K562 (cell line): Measurements from ENCODE around the gene PXMP2. TPM values are rescaled to one million over a fixed set of nuclear protein-coding genes. Genes with fewer than 3 reads are reported as not detected.

Experiments
- ARID1B ChIP-seq: fragments of 450-650 bp; IDR thresholded peaks from 2 replicates; pipeline ENCODE4 v1.6.1; 2016; ENCODE audit warnings: antibody characterized with exemption, mild to moderate bottlenecking, inconsistent platforms
- ERF ChIP-seq: fragments of 450-650 bp; formaldehyde crosslinking; IDR thresholded peaks from 2 replicates; pipeline ENCODE4 v1.4.0; 2020; ENCODE audit warnings: mild to moderate bottlenecking, mixed read lengths
- FOXK2 ChIP-seq, 2 experiments: fragments of 450-650 bp; IDR thresholded peaks in 1 of 2; conservative IDR thresholded peaks in 1 of 2; 2 replicates each; pipeline ENCODE4 v1.6.1; 2016; ENCODE audit warnings: low read depth in 2 of 2, mild to moderate bottlenecking in 1 of 2
- MCM5 ChIP-seq: fragments of 450-650 bp; IDR thresholded peaks from 2 replicates; pipeline ENCODE4 v1.6.1; 2016; ENCODE audit warnings: low read depth
- MECOM ChIP-seq: fragments of 250-450 bp; sonication (Bioruptor Pico); IDR thresholded peaks from 2 replicates; pipeline ENCODE4 v1.8.0; 2022; ENCODE audit warnings: inconsistent platforms
- NELFE ChIP-seq: IDR thresholded peaks from 2 replicates; pipeline ENCODE4 v1.6.1; 2011; ENCODE audit warnings: mild to moderate bottlenecking; ENCODE audit not compliant: insufficient read depth, insufficient read length
- OTX1 ChIP-seq: fragments of 450-650 bp; formaldehyde crosslinking; IDR thresholded peaks from 2 replicates; pipeline ENCODE4 v1.4.0; 2022; ENCODE audit warnings: mild to moderate bottlenecking
- POLR2G ChIP-seq: fragments of 200-400 bp; formaldehyde crosslinking; IDR thresholded peaks from 2 replicates; pipeline ENCODE4 v1.6.1; 2017; ENCODE audit warnings: low read depth, mild to moderate bottlenecking, antibody characterized with exemption, low read length, moderate library complexity
- POLR3G ChIP-seq: IDR thresholded peaks from 2 replicates; pipeline ENCODE4 v1.6.1; 2011; ENCODE audit not compliant: insufficient read length, insufficient replicate concordance; ENCODE audit errors: extremely low read depth
- RFX5 ChIP-seq: IDR thresholded peaks from 2 replicates; pipeline ENCODE4 v1.6.1; 2011; ENCODE audit warnings: low read depth, mild to moderate bottlenecking, improper control_type of control experiment, low read length
- SIN3B ChIP-seq: fragments of 450-650 bp; IDR thresholded peaks from 2 replicates; pipeline ENCODE4 v1.6.1; 2017; ENCODE audit warnings: low read depth, mild to moderate bottlenecking, moderate library complexity
- TAF7 ChIP-seq: fragments of 450-650 bp; IDR thresholded peaks from 2 replicates; pipeline ENCODE4 v1.6.1; 2016; ENCODE audit warnings: missing genetic modification characterization, missing compliant biosample characterization
- TCF3 ChIP-seq: sonication (generic); formaldehyde crosslinking; IDR thresholded peaks from 2 replicates; pipeline ENCODE4 v1.4.0; 2020; ENCODE audit warnings: mild to moderate bottlenecking, missing genetic modification reagents
- TRIM24 ChIP-seq, 2 experiments: fragments of 450-650 bp; IDR thresholded peaks; 2 replicates each; pipeline ENCODE4 v1.6.1; 2016
- ZNF143 ChIP-seq: sonication (generic); formaldehyde crosslinking; IDR thresholded peaks from 2 replicates; pipeline ENCODE4 v1.9.0; 2022; ENCODE audit warnings: mild to moderate bottlenecking, missing genetic modification reagents
- ZNF212 ChIP-seq: fragments of 450-650 bp; formaldehyde crosslinking; IDR thresholded peaks from 2 replicates; pipeline ENCODE4 v1.4.0; 2020; ENCODE audit warnings: mild to moderate bottlenecking
- ZNF217 ChIP-seq: sonication (generic); formaldehyde crosslinking; IDR thresholded peaks from 2 replicates; pipeline ENCODE4 v1.8.0; 2022; ENCODE audit warnings: mild to moderate bottlenecking, missing genetic modification reagents
- ZNF239 ChIP-seq: fragments of 250-450 bp; sonication (Bioruptor Pico); IDR thresholded peaks from 2 replicates; pipeline ENCODE4 v1.4.0; 2020; ENCODE audit warnings: mild to moderate bottlenecking
- polyA plus RNA-seq, 8 experiments: library from polyadenylated mRNA; depleted of rRNA in 4 of 8; stranded (reverse) in 5 of 8; unstranded in 3 of 8; fragments of >200 nt; fragmentation: Nextera tagmentation in 2 of 8; fragmentation: Illumina TruSeq in 1 of 8; extraction: Ambion mirVana in 2 of 8; extraction: Trizol in 1 of 8; gene quantifications; 2 replicates each; pipeline versions ENCODE4 v1.2.1 to v1.2.3, GENCODE V29; 2011 to 2014; ENCODE audit warnings: inconsistent platforms in 1 of 8, missing spikeins in 1 of 8
- total RNA-seq, 7 experiments: library from RNA; depleted of rRNA in 6 of 7; stranded (reverse); fragments of >200 nt in 6 of 7; fragmentation: Illumina TruSeq in 2 of 7; extraction: Trizol in 2 of 7; gene quantifications; 2 replicates each; pipeline versions ENCODE4 v1.2.1 to v1.2.3, GENCODE V29; 2011 to 2021; ENCODE audit warnings: low replicate concordance in 1 of 7
- TF ChIP-seq, protein P1 (sequence below): fragments of 450-650 bp; formaldehyde crosslinking; IDR thresholded peaks from 2 replicates; pipeline ENCODE4 v1.4.0; 2020; ENCODE audit warnings: mild to moderate bottlenecking, moderate library complexity
- TF ChIP-seq, protein P2 (sequence below): fragments of 250-450 bp; sonication (Bioruptor Pico); IDR thresholded peaks from 2 replicates; pipeline ENCODE4 v1.8.0; 2021; ENCODE audit warnings: moderate library complexity, mild to moderate bottlenecking, inconsistent platforms
- TF ChIP-seq, protein P3 (sequence below): fragments of 250-450 bp; sonication (Bioruptor Pico); IDR thresholded peaks from 2 replicates; pipeline ENCODE4 v1.5.0; 2020; ENCODE audit warnings: mild to moderate bottlenecking

The PXMP2 gene
- total and polyA plus RNA-seq, 9 of the 15 experiments (the other 6 are each of a cell fraction or from before 2014, with no cell fraction given) = 3.0 to 66.1 (median 44.7) TPM

DNA sequence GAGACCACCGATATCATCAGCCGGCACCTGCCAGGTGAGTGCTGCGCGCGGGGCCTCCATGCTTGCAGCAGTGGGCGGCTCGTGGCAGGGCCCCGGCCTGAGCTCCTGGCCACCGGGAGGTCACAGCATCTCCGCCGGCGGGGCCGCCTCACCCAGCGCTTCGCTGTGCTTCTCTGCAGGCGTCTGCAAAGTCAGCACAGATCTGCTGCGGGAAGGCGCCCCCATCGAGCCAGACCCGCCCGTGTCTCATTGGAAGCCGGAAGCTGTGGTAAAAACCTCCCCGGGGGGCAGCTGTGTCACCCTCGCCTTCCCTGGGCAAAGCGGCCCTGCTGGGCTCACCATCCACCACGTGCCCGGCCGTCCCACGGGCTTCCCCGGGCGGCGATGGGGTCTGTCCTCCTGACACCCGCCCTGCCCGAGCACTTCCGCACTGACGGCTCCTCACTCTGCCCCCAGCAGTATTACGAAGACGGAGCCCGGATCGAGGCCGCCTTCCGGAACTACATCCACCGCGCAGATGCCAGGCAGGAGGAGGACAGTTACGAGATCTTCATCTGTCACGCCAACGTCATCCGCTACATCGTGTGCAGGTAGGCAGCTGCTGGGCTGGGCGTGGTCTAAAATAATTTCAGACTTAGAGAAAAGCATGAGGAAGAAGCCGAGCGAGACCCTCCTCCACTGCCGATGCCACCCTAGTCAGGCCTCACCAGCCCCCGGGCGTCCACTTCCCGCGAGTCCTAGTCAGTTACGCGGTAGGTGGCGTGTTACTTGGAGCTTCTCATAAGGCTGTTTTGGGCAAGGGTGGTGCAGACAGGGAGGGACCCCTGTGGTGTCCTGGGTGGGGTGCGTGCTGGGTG lies 30.4 kb downstream of the PXMP2 start (continued):
- TF ChIP-seq RFX5 = no peak
- TF ChIP-seq TCF3 (CRISPR knock-in tag) = no peak
- no peak for TF ChIP-seq SIN3B
- no peak for TF ChIP-seq ZNF143 (CRISPR knock-in tag)
- TF ChIP-seq MECOM (CRISPR knock-in tag) = no peak
- TF ChIP-seq POLR2G = peak; percentile 64
- no peak for TF ChIP-seq ZNF239
- no peak for TF ChIP-seq TAF7 (tag)
- no peak for TF ChIP-seq MCM5
- TF ChIP-seq TRIM24 (IDR thresholded peaks at IDR 0.05) = no peak
- TF ChIP-seq OTX1 (CRISPR knock-in tag) = no peak
- TF ChIP-seq ARID1B = no peak
- no peak for TF ChIP-seq FOXK2 (conservative IDR thresholded peaks at IDR 0.05 in 1 of 2, IDR thresholded peaks at IDR 0.05 in 1 of 2; ENCODE audit: low read depth in 2 of 2)
- no peak for TF ChIP-seq ZNF217
- no peak for TF ChIP-seq NELFE
- TF ChIP-seq, protein P1, sequence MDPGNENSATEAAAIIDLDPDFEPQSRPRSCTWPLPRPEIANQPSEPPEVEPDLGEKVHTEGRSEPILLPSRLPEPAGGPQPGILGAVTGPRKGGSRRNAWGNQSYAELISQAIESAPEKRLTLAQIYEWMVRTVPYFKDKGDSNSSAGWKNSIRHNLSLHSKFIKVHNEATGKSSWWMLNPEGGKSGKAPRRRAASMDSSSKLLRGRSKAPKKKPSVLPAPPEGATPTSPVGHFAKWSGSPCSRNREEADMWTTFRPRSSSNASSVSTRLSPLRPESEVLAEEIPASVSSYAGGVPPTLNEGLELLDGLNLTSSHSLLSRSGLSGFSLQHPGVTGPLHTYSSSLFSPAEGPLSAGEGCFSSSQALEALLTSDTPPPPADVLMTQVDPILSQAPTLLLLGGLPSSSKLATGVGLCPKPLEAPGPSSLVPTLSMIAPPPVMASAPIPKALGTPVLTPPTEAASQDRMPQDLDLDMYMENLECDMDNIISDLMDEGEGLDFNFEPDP (CRISPR knock-in tag) = no peak
- no peak for TF ChIP-seq ZNF212 (CRISPR knock-in tag)
- no peak for TF ChIP-seq POLR3G
- TF ChIP-seq ERF (CRISPR knock-in tag) = no peak
- TF ChIP-seq, protein P2, sequence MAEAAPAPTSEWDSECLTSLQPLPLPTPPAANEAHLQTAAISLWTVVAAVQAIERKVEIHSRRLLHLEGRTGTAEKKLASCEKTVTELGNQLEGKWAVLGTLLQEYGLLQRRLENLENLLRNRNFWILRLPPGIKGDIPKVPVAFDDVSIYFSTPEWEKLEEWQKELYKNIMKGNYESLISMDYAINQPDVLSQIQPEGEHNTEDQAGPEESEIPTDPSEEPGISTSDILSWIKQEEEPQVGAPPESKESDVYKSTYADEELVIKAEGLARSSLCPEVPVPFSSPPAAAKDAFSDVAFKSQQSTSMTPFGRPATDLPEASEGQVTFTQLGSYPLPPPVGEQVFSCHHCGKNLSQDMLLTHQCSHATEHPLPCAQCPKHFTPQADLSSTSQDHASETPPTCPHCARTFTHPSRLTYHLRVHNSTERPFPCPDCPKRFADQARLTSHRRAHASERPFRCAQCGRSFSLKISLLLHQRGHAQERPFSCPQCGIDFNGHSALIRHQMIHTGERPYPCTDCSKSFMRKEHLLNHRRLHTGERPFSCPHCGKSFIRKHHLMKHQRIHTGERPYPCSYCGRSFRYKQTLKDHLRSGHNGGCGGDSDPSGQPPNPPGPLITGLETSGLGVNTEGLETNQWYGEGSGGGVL = no peak
- TF ChIP-seq, protein P3, sequence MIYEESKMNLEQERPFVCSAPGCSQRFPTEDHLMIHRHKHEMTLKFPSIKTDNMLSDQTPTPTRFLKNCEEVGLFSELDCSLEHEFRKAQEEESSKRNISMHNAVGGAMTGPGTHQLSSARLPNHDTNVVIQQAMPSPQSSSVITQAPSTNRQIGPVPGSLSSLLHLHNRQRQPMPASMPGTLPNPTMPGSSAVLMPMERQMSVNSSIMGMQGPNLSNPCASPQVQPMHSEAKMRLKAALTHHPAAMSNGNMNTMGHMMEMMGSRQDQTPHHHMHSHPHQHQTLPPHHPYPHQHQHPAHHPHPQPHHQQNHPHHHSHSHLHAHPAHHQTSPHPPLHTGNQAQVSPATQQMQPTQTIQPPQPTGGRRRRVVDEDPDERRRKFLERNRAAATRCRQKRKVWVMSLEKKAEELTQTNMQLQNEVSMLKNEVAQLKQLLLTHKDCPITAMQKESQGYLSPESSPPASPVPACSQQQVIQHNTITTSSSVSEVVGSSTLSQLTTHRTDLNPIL (CRISPR knock-in tag) = no peak
